GM10266 (cell line): ENCODE data around the gene RHBDL1.

Experiments
- DNase-seq: peaks from one replicate; pipeline ENCODE4 v3.0.0; 2012; ENCODE audit errors: extremely low spot score
- CTCF ChIP-seq: IDR thresholded peaks from 2 replicates; pipeline ENCODE4 v1.5.1; 2012; ENCODE audit warnings: mild to moderate bottlenecking, low read depth; ENCODE audit not compliant: control insufficient read depth, insufficient read depth; ENCODE audit errors: missing control alignments

Gene RHBDL1

GRCh38 chr16:694187-694862, 18.9 kb downstream of the RHBDL1 start:
- TF ChIP-seq CTCF, result no peak
- no peak for DNase-seq

GRCh38 chr16:694863-695354, 19.4 kb downstream of the RHBDL1 start:
- TF ChIP-seq CTCF, result no peak
- DNase-seq, result no peak

GRCh38 chr16:695355-696089, 20.1 kb downstream of the RHBDL1 start:
- no peak for TF ChIP-seq CTCF
- peak; percentile 90 for DNase-seq

GRCh38 chr16:698911-699671, 23.6 kb downstream of the RHBDL1 start:
- no peak for DNase-seq
- TF ChIP-seq CTCF, result no peak

GRCh38 chr16:700684-701584, 25.5 kb downstream of the RHBDL1 start:
- TF ChIP-seq CTCF, result no peak
- peak; percentile 74 for DNase-seq

GRCh38 chr16:702341-702740, 26.9 kb downstream of the RHBDL1 start:
- TF ChIP-seq CTCF, result no peak
- no peak for DNase-seq
